ENCODE measurements around the gene HOXD1.

HOXD1 gene

GRCh38 chr2:176170602-176171305 is 17.7 kb upstream of the HOXD1 start:
- Histone ChIP-seq H3K27me3 (ENCODE audit: control insufficient read depth in 1 of 2, insufficient read depth in 2 of 2, low read length in 2 of 2) (peaks cover 58 to 75% of the 10 kb centered on the region in 2 donors), H3K9me3 (ENCODE audit: control insufficient read depth in 2 of 2, low read length in 2 of 2) (no peaks in the 10 kb centered on the region), H3K27ac (ENCODE audit: low read length) (no peak overlapping the region), H3K4me1 (ENCODE audit: control insufficient read depth, insufficient read depth, low read length) (peaks cover 15% of the 10 kb centered on the region), H3K36me3 (ENCODE audit: control insufficient read depth in 2 of 2, insufficient read depth in 2 of 2, low read length in 2 of 2) (no peaks in the 10 kb centered on the region), H3K4me3 (ENCODE audit: low read length in 2 of 2) (no peak overlapping the region), H3K9ac (ENCODE audit: low read length in 2 of 2) (no peak overlapping the region)

- H3K9ac ChIP-seq (ENCODE audit: low read length in 2 of 2) = no peak overlapping the region
- no peak overlapping the region for H3K27ac ChIP-seq (ENCODE audit: low read length)
- H3K4me1 ChIP-seq (ENCODE audit: control insufficient read depth, insufficient read depth, low read length) = peaks cover 15% of the 10 kb centered on the region
- H3K36me3 ChIP-seq (ENCODE audit: control insufficient read depth in 2 of 2, insufficient read depth in 2 of 2, low read length in 2 of 2) = no peaks in the 10 kb centered on the region
- no peaks in the 10 kb centered on the region for H3K9me3 ChIP-seq (ENCODE audit: control insufficient read depth in 2 of 2, low read length in 2 of 2)
- H3K4me3 ChIP-seq (ENCODE audit: low read length in 2 of 2) = peak overlapping the region in 1 of 2 donors; percentile 40
- H3K27me3 ChIP-seq (ENCODE audit: control insufficient read depth in 1 of 2, insufficient read depth in 2 of 2, low read length in 2 of 2) = peaks cover 59 to 76% of the 10 kb centered on the region in 2 donors
These were observed 17.0 kb upstream of the HOXD1 start for GRCh38 chr2:176171351-176172006.

GRCh38 chr2:176172007-176172894 is 16.2 kb upstream of the HOXD1 start:
- H3K27me3 ChIP-seq (ENCODE audit: control insufficient read depth in 1 of 2, insufficient read depth in 2 of 2, low read length in 2 of 2) = peaks cover 64 to 79% of the 10 kb centered on the region in 2 donors
- no peak overlapping the region for H3K27ac ChIP-seq (ENCODE audit: low read length)
- peaks cover 15% of the 10 kb centered on the region for H3K4me1 ChIP-seq (ENCODE audit: control insufficient read depth, insufficient read depth, low read length)
- no peaks in the 10 kb centered on the region for H3K9me3 ChIP-seq (ENCODE audit: control insufficient read depth in 2 of 2, low read length in 2 of 2)
- H3K4me3 ChIP-seq (ENCODE audit: low read length in 2 of 2) = peak overlapping the region in 1 of 2 donors; percentile 40
- H3K36me3 ChIP-seq (ENCODE audit: control insufficient read depth in 2 of 2, insufficient read depth in 2 of 2, low read length in 2 of 2) = no peaks in the 10 kb centered on the region
- H3K9ac ChIP-seq (ENCODE audit: low read length in 2 of 2) = no peak overlapping the region

DNA sequence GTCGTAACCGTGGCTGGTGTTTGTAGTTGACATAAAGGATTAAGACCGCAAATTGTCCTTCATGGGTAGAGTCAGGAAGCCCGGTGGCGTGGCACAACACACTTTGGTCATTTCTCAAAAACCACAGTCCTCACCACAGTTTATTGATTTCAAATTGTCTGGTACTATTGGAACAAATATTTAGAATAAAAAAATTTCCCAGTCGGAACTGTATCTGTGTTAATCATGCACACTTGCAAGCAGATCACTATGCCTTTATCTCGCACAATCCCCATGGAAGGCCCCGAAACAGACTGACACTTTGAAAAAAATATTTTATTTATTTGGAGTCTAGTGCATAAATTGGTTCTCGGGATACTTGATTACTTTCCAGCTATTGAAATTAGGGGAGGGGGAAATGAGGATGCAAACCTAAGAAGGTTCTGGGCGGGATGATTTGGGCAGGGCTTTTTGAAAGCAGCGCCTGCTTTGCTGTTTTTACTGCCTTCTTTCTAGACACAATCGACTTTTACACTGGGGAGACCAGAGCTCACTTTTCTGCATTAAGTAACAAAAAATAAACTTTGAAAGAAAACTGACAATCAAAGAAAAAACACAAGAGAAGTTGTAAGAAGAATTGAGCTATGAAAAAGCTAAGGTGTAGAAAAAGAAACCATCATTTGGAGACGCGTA is 15.4 kb upstream of the HOXD1 start:
- Histone ChIP-seq H3K4me3 (ENCODE audit: low read length in 2 of 2) (no peak overlapping the region), H3K4me1 (ENCODE audit: control insufficient read depth, insufficient read depth, low read length) (peaks cover 15% of the 10 kb centered on the region), H3K27me3 (ENCODE audit: control insufficient read depth in 1 of 2, insufficient read depth in 2 of 2, low read length in 2 of 2) (peaks cover 70 to 86% of the 10 kb centered on the region in 2 donors), H3K9me3 (ENCODE audit: control insufficient read depth in 2 of 2, low read length in 2 of 2) (no peaks in the 10 kb centered on the region), H3K27ac (ENCODE audit: low read length) (no peak overlapping the region), H3K36me3 (ENCODE audit: control insufficient read depth in 2 of 2, insufficient read depth in 2 of 2, low read length in 2 of 2) (no peaks in the 10 kb centered on the region), H3K9ac (ENCODE audit: low read length in 2 of 2) (no peak overlapping the region)

DNA sequence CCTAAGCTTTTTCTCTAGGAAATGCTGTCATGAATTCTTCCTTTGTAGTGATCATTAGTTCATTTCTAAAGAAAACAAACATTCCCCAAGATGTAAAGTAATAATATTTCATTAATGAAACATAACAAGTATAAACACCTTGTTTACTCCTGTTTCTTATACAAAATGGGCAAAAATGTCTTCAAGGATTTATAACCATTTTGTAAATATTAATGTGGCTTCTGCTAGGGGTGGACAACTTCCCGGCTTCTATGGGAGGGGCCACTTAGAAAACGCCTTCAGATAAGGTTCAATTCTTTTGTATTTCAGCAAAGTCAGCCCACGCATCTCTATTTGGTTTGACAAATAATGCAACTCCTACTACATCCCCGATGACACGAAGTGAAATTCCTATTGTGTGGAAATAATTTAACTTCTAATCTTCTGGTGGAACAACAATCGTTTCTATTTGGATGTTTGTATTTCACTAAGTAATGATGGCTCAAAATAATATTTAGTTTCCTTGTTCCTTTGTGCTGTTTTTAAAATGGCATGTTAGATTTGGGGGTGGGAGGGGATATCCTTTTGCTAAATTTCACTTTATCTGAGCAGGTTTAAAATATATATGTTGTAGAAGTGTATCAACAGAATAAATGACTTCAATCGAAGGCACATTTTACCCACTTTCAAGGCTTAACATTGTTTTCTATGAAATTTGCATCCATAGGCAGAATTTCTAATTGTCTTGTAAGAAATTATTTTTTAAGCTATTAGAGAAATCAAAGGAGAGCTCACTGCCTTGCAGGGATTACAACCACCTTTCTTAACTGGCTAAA is 14.7 kb upstream of the HOXD1 start:
- no peak overlapping the region for H3K27ac ChIP-seq (ENCODE audit: low read length)

DNA sequence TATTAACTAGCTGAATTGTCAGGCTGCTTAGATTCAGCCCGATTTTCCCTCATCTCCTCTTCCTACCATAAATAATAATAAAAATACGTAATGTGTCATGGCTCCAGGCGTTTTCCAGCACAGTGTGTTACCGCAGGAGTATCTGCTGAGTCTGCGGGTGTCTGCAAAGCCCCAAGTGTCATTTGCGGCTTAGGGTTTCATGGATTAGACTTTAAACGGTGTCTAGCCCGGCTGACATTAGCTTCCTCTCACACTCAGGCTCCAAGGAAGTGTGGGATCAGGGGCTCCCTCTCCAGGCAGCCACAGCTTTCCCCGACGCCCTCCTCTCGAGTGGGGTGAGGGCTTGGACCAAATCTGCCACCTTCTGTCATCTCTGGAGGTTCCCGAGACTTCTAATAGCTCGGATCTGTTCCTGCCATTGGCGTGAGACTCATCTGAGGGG is 14.1 kb upstream of the HOXD1 start:
- Histone ChIP-seq H3K9me3 (ENCODE audit: control insufficient read depth in 2 of 2, low read length in 2 of 2) (no peaks in the 10 kb centered on the region), H3K36me3 (ENCODE audit: control insufficient read depth in 2 of 2, insufficient read depth in 2 of 2, low read length in 2 of 2) (no peaks in the 10 kb centered on the region), H3K4me1 (ENCODE audit: control insufficient read depth, insufficient read depth, low read length) (peaks cover 15% of the 10 kb centered on the region), H3K4me3 (ENCODE audit: low read length in 2 of 2) (no peak overlapping the region), H3K27ac (ENCODE audit: low read length) (no peak overlapping the region), H3K9ac (ENCODE audit: low read length in 2 of 2) (no peak overlapping the region), H3K27me3 (ENCODE audit: control insufficient read depth in 1 of 2, insufficient read depth in 2 of 2, low read length in 2 of 2) (peaks cover 76 to 98% of the 10 kb centered on the region in 2 donors)

More for the DNA sequence above, 14.7 kb upstream of the HOXD1 start:
- H3K27me3 ChIP-seq (ENCODE audit: control insufficient read depth in 1 of 2, insufficient read depth in 2 of 2, low read length in 2 of 2) = peaks cover 75 to 94% of the 10 kb centered on the region in 2 donors
- H3K9me3 ChIP-seq (ENCODE audit: control insufficient read depth in 2 of 2, low read length in 2 of 2) = no peaks in the 10 kb centered on the region
- H3K36me3 ChIP-seq (ENCODE audit: control insufficient read depth in 2 of 2, insufficient read depth in 2 of 2, low read length in 2 of 2) = no peaks in the 10 kb centered on the region
- peaks cover 15% of the 10 kb centered on the region for H3K4me1 ChIP-seq (ENCODE audit: control insufficient read depth, insufficient read depth, low read length)
- no peak overlapping the region for H3K9ac ChIP-seq (ENCODE audit: low read length in 2 of 2)
- H3K4me3 ChIP-seq (ENCODE audit: low read length in 2 of 2) = no peak overlapping the region

DNA sequence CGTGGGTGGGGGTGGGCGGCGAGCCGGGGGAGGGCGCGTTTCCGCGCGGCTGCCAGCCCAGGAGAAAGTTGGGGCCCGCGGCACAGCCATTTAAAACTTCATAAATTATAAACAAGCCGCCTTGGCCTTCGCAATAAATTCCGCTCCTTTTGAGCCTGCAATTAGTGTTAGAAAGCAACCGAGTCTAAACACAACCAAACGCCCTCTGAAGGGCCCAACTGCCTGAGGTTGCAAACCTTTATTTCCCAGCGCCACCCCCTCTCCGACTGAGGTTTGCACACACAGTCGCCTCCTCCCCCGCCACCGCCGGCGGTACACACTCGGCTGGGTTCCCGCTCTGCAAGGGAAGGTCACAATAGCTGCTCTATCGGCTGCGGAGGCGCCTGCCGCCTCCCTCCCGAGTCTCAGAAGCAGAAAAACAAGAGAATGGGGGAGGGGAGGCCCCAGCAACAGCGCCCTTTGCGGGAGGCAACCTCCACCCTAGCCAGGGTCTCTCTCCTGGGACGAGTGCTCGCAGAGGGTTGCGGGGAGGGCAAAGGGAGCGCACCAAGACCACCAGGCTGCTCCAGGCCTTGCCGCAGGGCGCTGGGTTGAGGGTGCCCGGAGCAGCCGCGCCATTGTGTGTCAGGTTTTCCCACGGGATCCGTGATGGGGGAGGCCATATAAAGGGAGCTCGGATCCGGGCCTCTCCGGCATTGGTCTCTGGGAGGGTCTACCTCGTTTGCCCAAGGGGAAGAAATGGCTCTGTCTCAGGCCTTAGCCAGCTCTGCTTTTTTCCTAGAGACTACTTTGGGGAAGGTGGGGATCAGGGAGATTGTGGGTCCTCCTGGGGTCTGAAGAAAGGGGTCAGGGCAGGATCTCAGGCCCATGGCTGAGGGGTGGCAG is 13.4 kb upstream of the HOXD1 start:
- Histone ChIP-seq H3K27ac (ENCODE audit: low read length) (no peak overlapping the region), H3K4me1 (ENCODE audit: control insufficient read depth, insufficient read depth, low read length) (peaks cover 15% of the 10 kb centered on the region), H3K4me3 (ENCODE audit: low read length in 2 of 2) (peak overlapping the region in 1 of 2 donors; percentile 35), H3K9ac (ENCODE audit: low read length in 2 of 2) (no peak overlapping the region), H3K9me3 (ENCODE audit: control insufficient read depth in 2 of 2, low read length in 2 of 2) (no peaks in the 10 kb centered on the region), H3K27me3 (ENCODE audit: control insufficient read depth in 1 of 2, insufficient read depth in 2 of 2, low read length in 2 of 2) (peaks cover 73 to 94% of the 10 kb centered on the region in 2 donors), H3K36me3 (ENCODE audit: control insufficient read depth in 2 of 2, insufficient read depth in 2 of 2, low read length in 2 of 2) (no peaks in the 10 kb centered on the region)

- Histone ChIP-seq H3K27me3 (ENCODE audit: control insufficient read depth in 1 of 2, insufficient read depth in 2 of 2, low read length in 2 of 2) (peaks cover 66 to 90% of the 10 kb centered on the region in 2 donors), H3K4me1 (ENCODE audit: control insufficient read depth, insufficient read depth, low read length) (peaks cover 15% of the 10 kb centered on the region), H3K9me3 (ENCODE audit: control insufficient read depth in 2 of 2, low read length in 2 of 2) (no peaks in the 10 kb centered on the region), H3K27ac (ENCODE audit: low read length) (no peak overlapping the region), H3K36me3 (ENCODE audit: control insufficient read depth in 2 of 2, insufficient read depth in 2 of 2, low read length in 2 of 2) (no peaks in the 10 kb centered on the region), H3K9ac (ENCODE audit: low read length in 2 of 2) (no peak overlapping the region), H3K4me3 (ENCODE audit: low read length in 2 of 2) (no peak overlapping the region)
These were observed 12.5 kb upstream of the HOXD1 start for GRCh38 chr2:176175709-176176607.
